ENCODE measurements around the gene NFIL3. TPM values are rescaled to one million over a fixed set of nuclear protein-coding genes. Genes with fewer than 3 reads are reported as not detected.
"Not testable (repeated sequence)": the region's sequence is repeated elsewhere in the genome, so short reads cannot be mapped to it uniquely, and the experiment has no call there.

The NFIL3 gene
- total RNA-seq, 2 experiments from 2014 or later = 6.2 to 11.9 TPM

DNA sequence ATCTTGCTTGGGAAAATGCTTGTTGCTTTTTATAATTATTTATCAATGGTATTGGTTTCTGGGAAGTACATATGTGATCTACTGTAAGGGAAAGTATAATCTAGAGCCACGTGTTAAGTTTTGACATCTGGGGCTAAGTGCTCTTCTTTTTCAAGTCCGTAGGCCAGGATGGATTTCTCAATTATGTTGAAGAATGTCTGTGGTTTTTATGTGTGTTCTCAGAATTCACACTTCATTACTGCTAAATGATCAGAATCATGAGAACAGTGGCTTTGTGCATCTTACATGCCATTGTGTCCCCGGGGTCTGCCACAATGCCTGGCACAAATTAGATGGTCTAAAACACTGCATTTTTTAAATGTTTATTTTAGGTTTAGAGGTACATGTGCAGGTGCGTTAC lies 47.4 kb downstream of the NFIL3 start:
- Histone ChIP-seq H3K27ac (ENCODE audit: low read depth, low read length, poor library complexity, severe bottlenecking) (no peak overlapping the region), H4K20me1 (ENCODE audit: insufficient read depth, low read length) (no peaks in the 10 kb centered on the region), H3K4me1 (ENCODE audit: insufficient read depth, low read length, poor library complexity, severe bottlenecking) (no peaks in the 10 kb centered on the region), H2AFZ (ENCODE audit: low read length) (peak overlapping the region; percentile 42; the same call in 1 of the 2 replicates), H3K4me2 (ENCODE audit: low read length) (no peak overlapping the region), H3K9me2 (ENCODE audit: insufficient read depth, low read length) (no peaks in the 10 kb centered on the region), H3K79me2 (ENCODE audit: insufficient read depth, low read depth, low read length) (no peaks in the 10 kb centered on the region), H3K4me3 (ENCODE audit: low read depth, low read length, poor library complexity, severe bottlenecking) (no peak overlapping the region), H3K36me3 (ENCODE audit: insufficient read depth, low read length) (no peaks in the 10 kb centered on the region), H3K9me3 (ENCODE audit: low read length) (no peaks in the 10 kb centered on the region; the same call in 1 of the 2 replicates)
- ChIA-PET POLR2A (no interaction called here), CTCF (ENCODE audit: unreplicated experiment) (no interaction called here)
- intact Hi-C loops (cut with micrococcal nuclease; ENCODE audit: unreplicated experiment) = no loop called here
- TF ChIP-seq, protein P1, sequence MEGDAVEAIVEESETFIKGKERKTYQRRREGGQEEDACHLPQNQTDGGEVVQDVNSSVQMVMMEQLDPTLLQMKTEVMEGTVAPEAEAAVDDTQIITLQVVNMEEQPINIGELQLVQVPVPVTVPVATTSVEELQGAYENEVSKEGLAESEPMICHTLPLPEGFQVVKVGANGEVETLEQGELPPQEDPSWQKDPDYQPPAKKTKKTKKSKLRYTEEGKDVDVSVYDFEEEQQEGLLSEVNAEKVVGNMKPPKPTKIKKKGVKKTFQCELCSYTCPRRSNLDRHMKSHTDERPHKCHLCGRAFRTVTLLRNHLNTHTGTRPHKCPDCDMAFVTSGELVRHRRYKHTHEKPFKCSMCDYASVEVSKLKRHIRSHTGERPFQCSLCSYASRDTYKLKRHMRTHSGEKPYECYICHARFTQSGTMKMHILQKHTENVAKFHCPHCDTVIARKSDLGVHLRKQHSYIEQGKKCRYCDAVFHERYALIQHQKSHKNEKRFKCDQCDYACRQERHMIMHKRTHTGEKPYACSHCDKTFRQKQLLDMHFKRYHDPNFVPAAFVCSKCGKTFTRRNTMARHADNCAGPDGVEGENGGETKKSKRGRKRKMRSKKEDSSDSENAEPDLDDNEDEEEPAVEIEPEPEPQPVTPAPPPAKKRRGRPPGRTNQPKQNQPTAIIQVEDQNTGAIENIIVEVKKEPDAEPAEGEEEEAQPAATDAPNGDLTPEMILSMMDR (conservative IDR thresholded peaks at IDR 0.05; ENCODE audit: low read length) = no peak
- TF ChIP-seq EZH2phosphoT487 (IDR thresholded peaks at IDR 0.05; ENCODE audit: borderline replicate concordance, low read depth, low read length) = no peak
- no peak for DNase-seq (ENCODE audit: low spot score)
- BruUV-seq (replicated peaks) = no TSS peak

DNA sequence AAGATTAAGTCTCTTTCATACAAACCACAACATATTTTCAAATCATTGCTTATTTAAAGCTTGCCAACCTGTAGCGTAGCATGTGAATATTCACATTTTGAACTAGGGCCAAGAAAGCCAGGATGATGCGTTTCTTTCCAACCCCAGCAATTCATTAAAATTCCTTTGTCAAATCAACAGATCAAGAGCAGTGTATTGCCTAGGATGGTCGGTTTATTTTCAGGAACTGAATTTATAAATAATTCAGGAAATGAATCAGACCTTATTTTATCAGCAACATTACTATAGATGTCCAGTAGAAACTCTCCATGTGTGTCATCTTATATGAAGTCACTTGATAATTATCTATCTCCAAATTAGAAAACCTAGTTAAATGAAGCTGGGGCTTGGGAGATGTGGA lies 48.7 kb downstream of the NFIL3 start:
- no peaks in the 10 kb centered on the region for H3K4me1 ChIP-seq (ENCODE audit: insufficient read depth, low read length, poor library complexity, severe bottlenecking)
- ChIA-PET POLR2A (no interaction called here), CTCF (ENCODE audit: unreplicated experiment) (interaction anchor here (0.6 kb wide), 1 partner anchor 13 kb away, joined by 3 read pairs; no protein-coding TSS in a partner anchor)
- no peak overlapping the region for H3K4me3 ChIP-seq (ENCODE audit: low read depth, low read length, poor library complexity, severe bottlenecking)
- H3K9me2 ChIP-seq (ENCODE audit: insufficient read depth, low read length) = no peaks in the 10 kb centered on the region
- no peaks in the 10 kb centered on the region for H3K79me2 ChIP-seq (ENCODE audit: insufficient read depth, low read depth, low read length)
- no peaks in the 10 kb centered on the region for H4K20me1 ChIP-seq (ENCODE audit: insufficient read depth, low read length)
- H3K36me3 ChIP-seq (ENCODE audit: insufficient read depth, low read length) = no peaks in the 10 kb centered on the region
- TF ChIP-seq, protein P1 (conservative IDR thresholded peaks at IDR 0.05; ENCODE audit: low read length) = no peak
- TF ChIP-seq EZH2phosphoT487 (IDR thresholded peaks at IDR 0.05; ENCODE audit: borderline replicate concordance, low read depth, low read length) = no peak
- no peaks in the 10 kb centered on the region; the same call in 1 of the 2 replicates for H3K9me3 ChIP-seq (ENCODE audit: low read length)
- DNase-seq (ENCODE audit: low spot score) = no peak
- no peak overlapping the region for H3K4me2 ChIP-seq (ENCODE audit: low read length)
- no peak overlapping the region for H2AFZ ChIP-seq (ENCODE audit: low read length)
- BruUV-seq (replicated peaks) = no TSS peak
- H3K27ac ChIP-seq (ENCODE audit: low read depth, low read length, poor library complexity, severe bottlenecking) = no peak overlapping the region
- intact Hi-C loops (cut with micrococcal nuclease; ENCODE audit: unreplicated experiment) = no loop called here

DNA sequence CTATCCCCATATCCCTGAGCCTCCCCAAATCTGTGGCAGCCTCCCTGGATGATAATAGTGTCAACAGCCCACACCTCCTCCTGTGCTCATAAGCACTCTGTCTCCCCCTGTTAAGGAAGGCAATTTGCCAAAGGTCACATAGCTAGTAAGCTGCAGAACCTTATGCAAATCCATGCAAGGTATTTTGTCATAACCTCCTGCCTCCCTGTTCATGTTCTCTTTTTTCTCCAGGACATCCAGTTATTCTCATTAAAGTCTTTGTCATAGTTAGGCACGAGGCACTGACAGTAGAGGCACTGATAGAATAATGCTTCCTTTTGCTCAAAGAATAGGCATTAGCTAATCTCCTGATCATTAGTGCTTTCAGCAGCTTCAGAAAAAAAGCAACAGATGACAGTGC lies 51.7 kb downstream of the NFIL3 start:
- Histone ChIP-seq H3K4me3 (ENCODE audit: low read depth, low read length, poor library complexity, severe bottlenecking) (no peak overlapping the region), H3K4me1 (ENCODE audit: insufficient read depth, low read length, poor library complexity, severe bottlenecking) (no peaks in the 10 kb centered on the region), H3K9me2 (ENCODE audit: insufficient read depth, low read length) (no peaks in the 10 kb centered on the region), H2AFZ (ENCODE audit: low read length) (no peak overlapping the region), H3K4me2 (ENCODE audit: low read length) (no peak overlapping the region), H3K27ac (ENCODE audit: low read depth, low read length, poor library complexity, severe bottlenecking) (no peak overlapping the region), H3K79me2 (ENCODE audit: insufficient read depth, low read depth, low read length) (no peaks in the 10 kb centered on the region), H4K20me1 (ENCODE audit: insufficient read depth, low read length) (no peaks in the 10 kb centered on the region), H3K36me3 (ENCODE audit: insufficient read depth, low read length) (no peaks in the 10 kb centered on the region), H3K9me3 (ENCODE audit: low read length) (no peaks in the 10 kb centered on the region)
- ChIA-PET CTCF (ENCODE audit: unreplicated experiment) (no interaction called here), POLR2A (interaction anchor here (0.7 kb wide), 1 partner anchor 409 kb away, joined by 3 read pairs; no protein-coding TSS in a partner anchor)
- DNase-seq (ENCODE audit: low spot score) = no peak
- TF ChIP-seq, protein P1 (conservative IDR thresholded peaks at IDR 0.05; ENCODE audit: low read length) = no peak
- TF ChIP-seq EZH2phosphoT487 (IDR thresholded peaks at IDR 0.05; ENCODE audit: borderline replicate concordance, low read depth, low read length) = no peak
- no TSS peak for BruUV-seq (replicated peaks)
- intact Hi-C loops (cut with micrococcal nuclease; ENCODE audit: unreplicated experiment) = no loop called here

DNA sequence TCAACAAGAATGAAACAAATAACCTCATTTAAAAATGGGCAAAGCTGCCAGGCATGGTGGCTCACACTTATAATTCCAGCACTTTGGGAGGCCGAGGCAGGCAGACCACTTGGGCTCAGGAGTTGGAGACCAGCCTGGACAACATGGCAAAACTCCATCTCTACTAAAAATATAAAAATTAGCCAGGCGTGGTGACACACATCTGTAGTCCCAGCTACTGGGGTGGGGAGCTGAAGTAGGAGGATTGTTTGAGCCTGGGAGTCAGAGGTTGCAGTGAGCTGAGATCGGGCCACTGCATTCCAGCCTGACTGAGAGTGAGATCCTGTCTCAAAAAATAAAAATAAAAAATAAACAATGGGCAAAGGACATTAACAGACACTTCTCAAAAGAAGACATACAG lies 53.6 kb downstream of the NFIL3 start:
- H3K27ac ChIP-seq (ENCODE audit: low read depth, low read length, poor library complexity, severe bottlenecking); H2AFZ ChIP-seq (ENCODE audit: low read length); H3K36me3 ChIP-seq (ENCODE audit: insufficient read depth, low read length); H3K9me3 ChIP-seq (ENCODE audit: low read length); BruUV-seq (replicated peaks); H3K79me2 ChIP-seq (ENCODE audit: insufficient read depth, low read depth, low read length); H4K20me1 ChIP-seq (ENCODE audit: insufficient read depth, low read length); H3K4me2 ChIP-seq (ENCODE audit: low read length); CTCF ChIA-PET (ENCODE audit: unreplicated experiment); H3K9me2 ChIP-seq (ENCODE audit: insufficient read depth, low read length); H3K4me1 ChIP-seq (ENCODE audit: insufficient read depth, low read length, poor library complexity, severe bottlenecking); intact Hi-C loops (cut with micrococcal nuclease; ENCODE audit: unreplicated experiment); DNase-seq (ENCODE audit: low spot score); H3K4me3 ChIP-seq (ENCODE audit: low read depth, low read length, poor library complexity, severe bottlenecking): not testable (repeated sequence)
- POLR2A ChIA-PET = interaction anchor here (0.6 kb wide), 1 partner anchor 1583 kb away, joined by 8 read pairs; no protein-coding TSS in a partner anchor
